ENCODE data around the gene RAD51B. TPM values are rescaled to one million over a fixed set of nuclear protein-coding genes. Genes with fewer than 3 reads are reported as not detected.

The RAD51B gene
- total RNA-seq, 1 donor from 2014 or later = 38.6 TPM

GRCh38 chr14:67994531-67994930, 175.0 kb downstream of the RAD51B start:
- no peak overlapping the region for H3K27ac ChIP-seq (ENCODE audit: low read depth, low read length)
- peaks cover 0 to 8% (median 0%) of the 10 kb centered on the region in 3 donors for H3K4me1 ChIP-seq (ENCODE audit: control insufficient read depth in 3 of 3, insufficient read depth in 3 of 3, low read length in 3 of 3)
- no peaks in the 10 kb centered on the region for H3K27me3 ChIP-seq (ENCODE audit: control insufficient read depth in 3 of 3, insufficient read depth in 3 of 3, low read length in 3 of 3)

GRCh38 chr14:67996235-67996634, 176.7 kb downstream of the RAD51B start:
- no peaks in the 10 kb centered on the region for H3K36me3 ChIP-seq (ENCODE audit: control insufficient read depth in 3 of 3, insufficient read depth in 3 of 3, low read length in 3 of 3)
- no peak overlapping the region for H3K9ac ChIP-seq (ENCODE audit: low read depth in 1 of 3, low read length in 3 of 3)
- H3K27me3 ChIP-seq (ENCODE audit: control insufficient read depth in 3 of 3, insufficient read depth in 3 of 3, low read length in 3 of 3) = no peaks in the 10 kb centered on the region
- no peaks in the 10 kb centered on the region for H3K9me3 ChIP-seq (ENCODE audit: control insufficient read depth in 3 of 3, low read length in 3 of 3)
- H3K27ac ChIP-seq (ENCODE audit: low read depth, low read length) = no peak overlapping the region
- H3K4me3 ChIP-seq (ENCODE audit: low read length in 3 of 3) = no peak overlapping the region
- H3K4me1 ChIP-seq (ENCODE audit: control insufficient read depth in 3 of 3, insufficient read depth in 3 of 3, low read length in 3 of 3) = peaks cover 2 to 8% (median 4%) of the 10 kb centered on the region in 3 donors

More at GRCh38 chr14:67994531-67994930, 175.0 kb downstream of the RAD51B start:
- no peaks in the 10 kb centered on the region for H3K9me3 ChIP-seq (ENCODE audit: control insufficient read depth in 3 of 3, low read length in 3 of 3)
- H3K4me3 ChIP-seq (ENCODE audit: low read length in 3 of 3) = no peak overlapping the region
- H3K9ac ChIP-seq (ENCODE audit: low read depth in 1 of 3, low read length in 3 of 3) = no peak overlapping the region
- H3K36me3 ChIP-seq (ENCODE audit: control insufficient read depth in 3 of 3, insufficient read depth in 3 of 3, low read length in 3 of 3) = no peaks in the 10 kb centered on the region

- H3K4me1 ChIP-seq (ENCODE audit: control insufficient read depth in 3 of 3, insufficient read depth in 3 of 3, low read length in 3 of 3) = peaks cover 2 to 8% (median 4%) of the 10 kb centered on the region in 3 donors
- peaks cover 0 to 4% (median 0%) of the 10 kb centered on the region in 3 donors for H3K9me3 ChIP-seq (ENCODE audit: control insufficient read depth in 3 of 3, low read length in 3 of 3)
- H3K27me3 ChIP-seq (ENCODE audit: control insufficient read depth in 3 of 3, insufficient read depth in 3 of 3, low read length in 3 of 3) = no peaks in the 10 kb centered on the region
- H3K4me3 ChIP-seq (ENCODE audit: low read length in 3 of 3) = no peak overlapping the region
- H3K9ac ChIP-seq (ENCODE audit: low read depth in 1 of 3, low read length in 3 of 3) = no peak overlapping the region
- H3K27ac ChIP-seq (ENCODE audit: low read depth, low read length) = no peak overlapping the region
- no peaks in the 10 kb centered on the region for H3K36me3 ChIP-seq (ENCODE audit: control insufficient read depth in 3 of 3, insufficient read depth in 3 of 3, low read length in 3 of 3)
Observed at GRCh38 chr14:67998834-67999233, 179.3 kb downstream of the RAD51B start.

GRCh38 chr14:67999290-67999689, 179.7 kb downstream of the RAD51B start:
- peak overlapping the region; percentile 8 for H3K27ac ChIP-seq (ENCODE audit: low read depth, low read length)

GRCh38 chr14:67999705-68000384, 180.3 kb downstream of the RAD51B start:
- Histone ChIP-seq H3K4me3 (ENCODE audit: low read length in 3 of 3) (peak overlapping the region in 1 of 3 donors; percentile 13), H3K4me1 (ENCODE audit: control insufficient read depth in 3 of 3, insufficient read depth in 3 of 3, low read length in 3 of 3) (peaks cover 2 to 8% (median 4%) of the 10 kb centered on the region in 3 donors)

More at GRCh38 chr14:67999290-67999689, 179.7 kb downstream of the RAD51B start:
- Histone ChIP-seq H3K9ac (ENCODE audit: low read depth in 1 of 3, low read length in 3 of 3) (no peak overlapping the region), H3K9me3 (ENCODE audit: control insufficient read depth in 3 of 3, low read length in 3 of 3) (peaks cover 0 to 4% (median 0%) of the 10 kb centered on the region in 3 donors), H3K4me3 (ENCODE audit: low read length in 3 of 3) (no peak overlapping the region), H3K4me1 (ENCODE audit: control insufficient read depth in 3 of 3, insufficient read depth in 3 of 3, low read length in 3 of 3) (peaks cover 2 to 8% (median 4%) of the 10 kb centered on the region in 3 donors), H3K36me3 (ENCODE audit: control insufficient read depth in 3 of 3, insufficient read depth in 3 of 3, low read length in 3 of 3) (no peaks in the 10 kb centered on the region), H3K27me3 (ENCODE audit: control insufficient read depth in 3 of 3, insufficient read depth in 3 of 3, low read length in 3 of 3) (no peaks in the 10 kb centered on the region)

GRCh38 chr14:68000511-68000910, 180.9 kb downstream of the RAD51B start:
- Histone ChIP-seq H3K4me3 (ENCODE audit: low read length in 3 of 3) (no peak overlapping the region), H3K9ac (ENCODE audit: low read depth in 1 of 3, low read length in 3 of 3) (no peak overlapping the region), H3K27ac (ENCODE audit: low read depth, low read length) (peak overlapping the region; percentile 8), H3K27me3 (ENCODE audit: control insufficient read depth in 3 of 3, insufficient read depth in 3 of 3, low read length in 3 of 3) (no peaks in the 10 kb centered on the region), H3K36me3 (ENCODE audit: control insufficient read depth in 3 of 3, insufficient read depth in 3 of 3, low read length in 3 of 3) (no peaks in the 10 kb centered on the region), H3K9me3 (ENCODE audit: control insufficient read depth in 3 of 3, low read length in 3 of 3) (peaks cover 0 to 4% (median 0%) of the 10 kb centered on the region in 3 donors), H3K4me1 (ENCODE audit: control insufficient read depth in 3 of 3, insufficient read depth in 3 of 3, low read length in 3 of 3) (peaks cover 2 to 8% (median 4%) of the 10 kb centered on the region in 3 donors)

More at GRCh38 chr14:67999705-68000384, 180.3 kb downstream of the RAD51B start:
- Histone ChIP-seq H3K9me3 (ENCODE audit: control insufficient read depth in 3 of 3, low read length in 3 of 3) (peaks cover 0 to 4% (median 0%) of the 10 kb centered on the region in 3 donors), H3K27ac (ENCODE audit: low read depth, low read length) (peak overlapping the region; percentile 8), H3K9ac (ENCODE audit: low read depth in 1 of 3, low read length in 3 of 3) (no peak overlapping the region), H3K36me3 (ENCODE audit: control insufficient read depth in 3 of 3, insufficient read depth in 3 of 3, low read length in 3 of 3) (no peaks in the 10 kb centered on the region), H3K27me3 (ENCODE audit: control insufficient read depth in 3 of 3, insufficient read depth in 3 of 3, low read length in 3 of 3) (no peaks in the 10 kb centered on the region)

GRCh38 chr14:68008491-68008890, 188.9 kb downstream of the RAD51B start:
- Histone ChIP-seq H3K4me3 (ENCODE audit: low read length in 3 of 3) (no peak overlapping the region), H3K27me3 (ENCODE audit: control insufficient read depth in 3 of 3, insufficient read depth in 3 of 3, low read length in 3 of 3) (no peaks in the 10 kb centered on the region), H3K4me1 (ENCODE audit: control insufficient read depth in 3 of 3, insufficient read depth in 3 of 3, low read length in 3 of 3) (peaks cover 0 to 6% (median 0%) of the 10 kb centered on the region in 3 donors), H3K27ac (ENCODE audit: low read depth, low read length) (no peak overlapping the region), H3K9me3 (ENCODE audit: control insufficient read depth in 3 of 3, low read length in 3 of 3) (no peaks in the 10 kb centered on the region), H3K36me3 (ENCODE audit: control insufficient read depth in 3 of 3, insufficient read depth in 3 of 3, low read length in 3 of 3) (no peaks in the 10 kb centered on the region), H3K9ac (ENCODE audit: low read depth in 1 of 3, low read length in 3 of 3) (no peak overlapping the region)

GRCh38 chr14:68011406-68012028, 191.9 kb downstream of the RAD51B start:
- H3K27me3 ChIP-seq (ENCODE audit: control insufficient read depth in 3 of 3, insufficient read depth in 3 of 3, low read length in 3 of 3) = no peaks in the 10 kb centered on the region
- H3K9me3 ChIP-seq (ENCODE audit: control insufficient read depth in 3 of 3, low read length in 3 of 3) = no peaks in the 10 kb centered on the region
- no peak overlapping the region for H3K27ac ChIP-seq (ENCODE audit: low read depth, low read length)
- no peak overlapping the region for H3K4me3 ChIP-seq (ENCODE audit: low read length in 3 of 3)
- peaks cover 0 to 6% (median 0%) of the 10 kb centered on the region in 3 donors for H3K4me1 ChIP-seq (ENCODE audit: control insufficient read depth in 3 of 3, insufficient read depth in 3 of 3, low read length in 3 of 3)
- no peak overlapping the region for H3K9ac ChIP-seq (ENCODE audit: low read depth in 1 of 3, low read length in 3 of 3)
- H3K36me3 ChIP-seq (ENCODE audit: control insufficient read depth in 3 of 3, insufficient read depth in 3 of 3, low read length in 3 of 3) = no peaks in the 10 kb centered on the region

GRCh38 chr14:68012871-68013270, 193.3 kb downstream of the RAD51B start:
- Histone ChIP-seq H3K27ac (ENCODE audit: low read depth, low read length) (no peak overlapping the region), H3K36me3 (ENCODE audit: control insufficient read depth in 3 of 3, insufficient read depth in 3 of 3, low read length in 3 of 3) (no peaks in the 10 kb centered on the region), H3K4me3 (ENCODE audit: low read length in 3 of 3) (no peak overlapping the region), H3K4me1 (ENCODE audit: control insufficient read depth in 3 of 3, insufficient read depth in 3 of 3, low read length in 3 of 3) (peaks cover 0 to 6% (median 0%) of the 10 kb centered on the region in 3 donors), H3K9ac (ENCODE audit: low read depth in 1 of 3, low read length in 3 of 3) (no peak overlapping the region), H3K9me3 (ENCODE audit: control insufficient read depth in 3 of 3, low read length in 3 of 3) (no peaks in the 10 kb centered on the region), H3K27me3 (ENCODE audit: control insufficient read depth in 3 of 3, insufficient read depth in 3 of 3, low read length in 3 of 3) (no peaks in the 10 kb centered on the region)

GRCh38 chr14:68013326-68013725, 193.7 kb downstream of the RAD51B start:
- peaks cover 0 to 6% (median 0%) of the 10 kb centered on the region in 3 donors for H3K4me1 ChIP-seq (ENCODE audit: control insufficient read depth in 3 of 3, insufficient read depth in 3 of 3, low read length in 3 of 3)
- H3K27ac ChIP-seq (ENCODE audit: low read depth, low read length) = no peak overlapping the region
- no peaks in the 10 kb centered on the region for H3K36me3 ChIP-seq (ENCODE audit: control insufficient read depth in 3 of 3, insufficient read depth in 3 of 3, low read length in 3 of 3)

More at GRCh38 chr14:68013326-68013725, 193.7 kb downstream of the RAD51B start:
- no peaks in the 10 kb centered on the region for H3K27me3 ChIP-seq (ENCODE audit: control insufficient read depth in 3 of 3, insufficient read depth in 3 of 3, low read length in 3 of 3)
- no peak overlapping the region for H3K9ac ChIP-seq (ENCODE audit: low read depth in 1 of 3, low read length in 3 of 3)
- no peaks in the 10 kb centered on the region for H3K9me3 ChIP-seq (ENCODE audit: control insufficient read depth in 3 of 3, low read length in 3 of 3)
- H3K4me3 ChIP-seq (ENCODE audit: low read length in 3 of 3) = no peak overlapping the region
